Measurements from ENCODE around the gene GCLC.

Gene GCLC

DNA sequence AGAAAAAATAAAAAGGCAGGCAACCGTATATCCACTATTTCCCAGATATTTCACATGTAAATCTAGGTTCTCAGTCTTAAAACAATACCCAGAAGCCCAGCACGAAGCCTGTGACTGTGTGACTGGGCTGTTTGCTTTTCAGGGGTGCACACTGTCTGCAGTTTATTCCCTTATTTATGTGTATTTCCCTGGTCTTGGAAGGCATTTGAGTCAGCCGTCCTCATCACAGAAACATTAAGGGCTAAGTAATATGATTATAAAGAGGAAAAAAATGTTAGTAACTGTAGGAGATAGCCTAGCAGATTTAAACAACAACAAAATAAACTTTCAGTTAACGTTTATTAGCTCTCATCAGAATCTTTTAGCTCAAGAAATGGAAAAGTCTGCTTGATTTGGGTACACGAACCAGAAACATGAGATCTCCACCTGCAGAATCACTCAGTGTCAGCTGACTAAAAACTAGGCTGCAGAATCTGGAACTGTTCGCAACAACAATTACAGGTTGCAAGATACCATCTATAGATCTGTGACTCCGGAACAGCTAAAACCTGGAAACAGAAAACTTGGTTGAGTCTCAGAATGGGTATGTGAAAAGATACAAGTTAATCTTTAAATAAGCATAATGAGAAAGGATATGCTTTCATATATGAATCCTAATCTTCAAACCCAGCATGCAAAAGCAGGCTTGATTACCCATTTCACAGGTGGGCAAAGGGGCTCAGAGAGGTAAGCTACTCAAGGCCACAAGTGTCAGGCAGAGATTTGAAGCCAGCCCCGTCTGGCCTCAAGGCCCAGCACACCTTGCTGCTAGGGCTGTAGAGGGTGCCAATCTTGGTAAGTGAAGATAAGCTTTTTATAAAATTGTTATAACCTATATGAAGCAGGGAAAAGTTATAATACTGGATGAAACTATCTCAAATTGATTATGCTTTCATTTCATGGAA, 21.1 kb downstream of the GCLC start:
- DNase-seq, result no peak

DNA sequence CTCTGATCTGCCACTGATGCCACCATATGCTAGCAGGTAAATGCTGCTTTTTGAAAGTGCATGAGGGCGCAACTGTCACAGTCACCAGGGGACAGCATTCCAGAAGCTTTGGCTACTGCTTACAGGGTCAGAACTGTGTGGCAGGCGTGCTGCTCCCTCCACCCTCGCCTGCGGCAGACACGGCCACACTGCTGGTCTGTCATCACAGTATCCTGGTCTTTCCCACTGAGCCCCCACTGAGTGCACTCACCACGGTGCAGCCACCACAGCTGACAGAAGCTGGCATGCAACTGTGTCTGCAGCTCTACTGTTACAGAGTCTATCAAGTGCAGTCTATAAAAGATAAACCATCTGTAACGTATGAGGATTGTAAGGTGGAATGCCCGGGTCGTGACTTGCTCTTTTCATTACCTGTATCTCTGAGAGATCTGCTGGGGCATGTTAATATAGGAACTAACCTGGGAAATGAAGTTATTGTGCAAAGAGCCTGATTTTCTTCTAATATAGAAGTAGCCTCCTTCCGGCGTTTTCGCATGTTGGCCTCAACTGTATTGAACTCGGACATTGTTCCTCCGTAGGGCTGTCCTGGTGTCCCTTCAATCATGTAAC, 24.5 kb downstream of the GCLC start:
- DNase-seq, result no peak

DNA sequence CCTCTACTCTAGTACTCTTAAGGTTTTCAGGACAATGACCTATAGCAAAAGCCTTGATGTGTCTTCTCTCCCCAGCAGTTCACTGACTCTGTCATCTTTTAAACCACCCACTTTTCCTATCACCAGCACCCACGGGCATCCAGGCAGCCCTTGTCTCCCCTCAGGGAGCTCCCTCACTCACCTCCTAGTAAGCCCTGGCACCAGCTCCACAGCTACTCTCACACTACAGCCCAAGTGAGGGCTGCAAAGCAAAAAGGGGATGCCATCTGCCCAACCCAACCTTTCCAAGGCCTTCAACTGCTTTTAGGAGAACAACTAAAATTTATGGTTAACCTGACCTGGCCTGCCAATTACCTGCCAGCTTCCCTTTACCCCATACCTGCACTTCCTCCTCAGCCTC, 26.0 kb downstream of the GCLC start:
- DNase-seq, result no peak

DNA sequence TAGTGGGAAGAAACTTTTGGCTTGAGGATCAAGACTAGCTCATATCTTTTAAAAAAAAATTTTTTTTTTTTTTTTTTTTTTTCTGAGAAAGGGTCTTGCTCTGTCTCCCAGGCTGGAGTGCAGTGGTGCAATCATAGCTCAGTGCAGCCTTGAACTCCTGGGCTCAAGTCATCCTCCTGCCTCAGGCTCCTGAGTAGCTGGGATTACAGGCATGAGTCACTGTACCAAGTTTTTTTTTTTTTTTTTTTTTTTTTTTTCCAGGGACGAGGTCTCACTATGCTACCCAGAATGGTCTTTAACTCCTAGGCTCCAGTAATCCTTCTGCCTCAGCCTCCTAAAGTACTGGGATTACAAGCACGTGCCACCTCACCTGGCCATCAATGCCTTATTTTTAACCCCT, 27.9 kb downstream of the GCLC start:
- no peak for DNase-seq

DNA sequence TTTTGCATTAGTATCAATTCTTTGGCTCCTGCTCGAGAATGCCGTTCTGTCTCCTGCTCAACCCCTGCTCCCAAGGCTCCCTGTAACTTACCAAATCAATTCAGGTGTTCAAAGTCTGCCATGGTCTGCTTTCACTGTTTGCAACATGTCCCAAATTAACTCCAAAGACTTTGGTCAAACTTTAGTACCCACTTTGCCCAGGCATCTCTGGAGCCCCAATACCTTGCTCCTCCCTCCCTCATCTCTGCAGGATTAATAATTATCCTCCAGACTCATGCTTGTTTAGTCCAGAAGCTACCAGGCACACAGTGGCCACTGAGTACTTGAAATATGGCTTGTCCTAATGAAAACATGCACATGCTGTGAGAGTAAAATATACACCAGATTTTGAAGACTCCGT, 30.2 kb downstream of the GCLC start:
- DNase-seq, result no peak

DNA sequence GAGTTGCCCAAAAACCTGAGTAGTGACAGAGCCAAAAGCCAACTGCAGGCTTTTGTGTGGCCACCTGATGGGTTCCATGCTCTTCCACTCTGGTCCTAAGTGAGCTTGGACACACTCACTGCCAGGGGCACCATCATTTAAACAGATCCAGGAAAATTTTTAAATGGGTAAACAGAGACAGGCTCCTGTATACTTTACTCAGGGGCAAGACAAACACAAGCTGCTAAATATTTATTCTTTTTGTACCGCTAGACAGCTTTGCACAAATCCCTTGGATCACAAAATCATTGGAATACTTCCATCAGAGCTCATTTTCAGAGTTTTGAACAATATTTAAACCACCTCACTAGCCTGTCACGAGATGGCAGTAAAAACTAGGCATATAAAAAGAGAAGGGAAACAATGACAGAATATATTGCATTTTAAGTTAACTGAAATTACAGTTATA, 31.4 kb downstream of the GCLC start:
- DNase-seq, result no peak

DNA sequence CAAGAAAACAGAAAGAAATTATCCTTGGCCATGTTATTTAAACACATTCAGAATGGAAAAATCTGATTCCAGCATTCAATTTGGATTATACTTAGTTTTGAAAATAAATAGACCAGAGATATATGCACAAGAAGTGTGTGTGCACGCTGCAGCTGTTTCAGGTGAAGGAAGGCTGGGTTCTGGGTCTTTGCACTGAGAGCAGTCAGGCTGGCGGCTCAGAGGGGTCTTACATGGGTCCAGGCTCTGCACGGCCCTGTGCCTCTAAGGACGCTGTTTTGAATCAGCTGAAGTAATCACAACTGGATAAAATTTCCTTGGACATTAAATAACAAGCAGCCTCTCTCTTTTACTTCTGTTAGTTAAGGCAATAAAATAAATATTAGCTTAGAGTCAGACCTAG, 31.8 kb downstream of the GCLC start:
- no peak for DNase-seq

DNA sequence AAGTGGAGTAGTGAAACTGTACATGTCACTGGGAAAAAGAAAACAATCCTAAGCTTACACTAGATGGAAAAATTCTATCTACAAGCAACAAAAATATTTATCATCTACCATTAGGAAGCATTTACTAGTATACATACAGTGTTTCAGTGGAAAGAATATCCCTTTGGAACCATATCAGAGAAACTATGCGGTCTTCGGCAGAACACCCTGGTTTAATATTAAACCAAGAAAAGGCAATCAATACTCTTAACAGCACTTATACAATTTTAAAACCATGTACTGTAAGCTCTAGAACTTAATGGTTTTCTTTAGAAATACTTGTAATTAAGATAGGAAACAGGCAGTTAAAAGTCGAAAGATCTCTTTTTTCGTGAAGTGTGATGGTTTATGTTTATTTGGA, 32.3 kb downstream of the GCLC start:
- DNase-seq, result no peak

DNA sequence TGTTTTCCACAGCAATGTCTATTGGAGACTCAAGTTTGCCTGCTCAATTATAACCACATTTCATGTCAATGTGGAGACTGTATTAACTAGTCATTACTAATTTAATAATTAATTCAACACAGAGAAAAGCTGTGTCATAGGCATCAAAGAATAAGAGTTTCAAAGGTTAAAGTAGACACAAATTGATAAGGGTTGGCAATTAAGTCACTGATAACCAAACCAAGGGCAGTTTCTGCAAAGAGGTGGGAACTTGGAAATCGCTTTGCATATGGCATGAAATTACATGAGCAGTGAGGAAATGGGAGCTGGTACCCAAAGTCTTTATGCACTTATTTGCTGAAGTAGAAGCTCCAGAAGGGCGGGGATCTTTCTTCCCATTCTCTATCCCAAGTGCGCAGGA, 34.2 kb downstream of the GCLC start:
- no peak for DNase-seq

DNA sequence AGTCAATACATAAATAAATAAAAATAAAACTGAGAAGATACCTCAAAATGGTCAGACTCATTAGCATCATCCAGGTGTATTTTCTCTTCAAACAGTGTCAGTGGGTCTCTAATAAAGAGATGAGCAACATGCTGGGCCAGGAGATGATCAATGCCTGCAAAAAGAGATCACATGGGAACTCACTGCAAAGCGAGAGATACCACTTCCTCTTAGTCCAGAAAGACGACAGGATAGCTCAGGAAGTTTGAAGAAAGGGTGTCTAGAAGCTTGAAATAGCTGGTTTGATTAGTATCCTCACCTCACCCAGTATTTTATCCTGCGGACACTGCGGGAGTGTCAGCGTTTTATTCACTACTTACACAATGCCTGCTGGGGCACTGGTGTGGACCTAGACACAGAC, 38.0 kb downstream of the GCLC start:
- no peak for DNase-seq

DNA sequence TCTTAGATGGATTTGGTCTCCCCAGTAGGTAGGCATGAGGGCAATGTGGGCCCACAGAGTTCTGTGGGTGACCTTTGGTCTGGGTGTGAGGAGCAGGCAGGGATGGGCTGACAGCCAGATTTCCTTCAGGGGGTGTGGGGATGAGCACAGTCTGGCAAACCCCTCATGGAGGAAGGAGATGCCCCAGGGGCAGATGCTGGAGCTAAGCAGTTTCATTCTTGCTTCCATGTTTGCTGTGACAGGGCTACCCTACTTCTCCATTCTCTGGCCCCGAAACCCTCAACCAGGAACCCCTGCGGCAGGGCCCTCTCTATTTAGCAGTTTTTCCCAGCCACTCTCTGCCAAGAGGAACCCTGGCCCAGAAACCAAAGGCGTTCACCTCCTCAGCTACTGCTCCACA, 40.4 kb downstream of the GCLC start:
- no peak for DNase-seq

DNA sequence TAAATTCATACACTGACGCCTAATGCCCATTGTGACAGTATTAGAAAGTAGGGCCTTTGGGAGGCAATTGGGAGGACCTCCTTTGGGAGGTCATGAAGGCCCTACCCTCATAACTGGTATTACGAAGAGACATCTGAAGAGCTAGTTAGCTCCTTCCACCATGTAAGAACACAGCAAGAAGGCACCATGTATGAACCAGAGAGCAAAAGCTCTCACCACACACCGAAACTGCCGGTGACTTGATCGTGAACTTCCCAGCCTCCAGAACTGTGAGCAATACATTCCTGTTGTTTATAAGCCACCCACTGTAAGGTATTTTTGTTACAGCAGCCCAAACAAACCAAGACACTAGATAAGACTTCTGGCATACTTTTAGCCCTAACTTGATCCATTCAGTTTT, 41.8 kb downstream of the GCLC start:
- no peak for DNase-seq

DNA sequence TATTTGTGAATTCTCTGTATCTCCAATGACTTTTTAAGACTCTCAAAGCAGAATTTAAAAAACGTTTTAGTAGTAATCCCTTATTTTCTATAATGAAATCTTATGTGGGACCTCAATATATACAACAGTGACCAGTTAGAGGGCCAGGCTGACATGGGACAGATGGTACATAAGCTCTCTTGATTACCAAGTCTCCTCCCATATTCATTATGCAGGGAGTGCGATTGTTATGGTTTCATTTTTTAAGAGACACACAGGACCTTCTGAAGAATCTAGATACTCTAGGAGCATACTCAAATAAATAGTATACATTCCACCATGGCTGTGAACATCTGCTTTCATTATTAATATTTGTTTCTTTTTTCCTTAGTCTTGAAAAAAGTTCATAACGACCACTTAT, 43.5 kb downstream of the GCLC start:
- no peak for DNase-seq

DNA sequence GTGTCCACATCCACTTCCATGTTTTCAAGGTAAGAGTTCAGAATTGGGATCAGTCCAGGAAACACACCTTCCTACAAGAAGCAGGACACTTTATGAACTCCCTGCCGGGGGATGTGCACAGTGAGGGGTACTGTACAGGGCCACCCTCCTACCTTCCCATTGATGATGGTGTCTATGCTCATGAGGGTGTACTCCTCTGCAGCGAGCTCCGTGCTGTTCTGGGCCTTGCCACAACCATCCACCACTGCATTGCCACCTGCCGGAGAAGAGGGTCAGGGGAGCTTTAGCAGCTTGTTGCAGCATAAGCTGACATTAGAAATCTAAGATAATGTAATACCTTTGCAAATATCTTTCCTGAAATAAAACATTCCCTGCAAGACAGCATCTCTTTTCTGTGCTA, 44.8 kb downstream of the GCLC start:
- no peak for DNase-seq

DNA sequence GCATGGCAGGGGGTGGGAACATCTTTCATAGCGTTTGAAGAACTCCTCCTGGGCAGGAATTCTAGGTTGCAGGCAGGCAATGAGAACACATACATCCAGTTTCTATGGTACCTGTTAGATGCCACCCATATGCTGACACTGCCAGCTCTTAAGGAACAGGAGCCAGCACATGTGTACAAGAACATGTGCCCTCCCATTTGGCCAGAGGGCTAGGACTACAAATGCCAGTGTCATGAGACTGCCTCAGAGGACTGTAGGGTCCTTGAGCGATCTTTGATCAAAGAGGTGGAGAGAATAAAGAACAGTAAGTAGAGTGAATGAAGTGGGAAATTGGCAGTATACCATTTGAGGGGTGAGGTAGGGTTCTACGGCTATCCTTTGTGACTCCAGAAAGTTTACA, 45.8 kb downstream of the GCLC start:
- no peak for DNase-seq

DNA sequence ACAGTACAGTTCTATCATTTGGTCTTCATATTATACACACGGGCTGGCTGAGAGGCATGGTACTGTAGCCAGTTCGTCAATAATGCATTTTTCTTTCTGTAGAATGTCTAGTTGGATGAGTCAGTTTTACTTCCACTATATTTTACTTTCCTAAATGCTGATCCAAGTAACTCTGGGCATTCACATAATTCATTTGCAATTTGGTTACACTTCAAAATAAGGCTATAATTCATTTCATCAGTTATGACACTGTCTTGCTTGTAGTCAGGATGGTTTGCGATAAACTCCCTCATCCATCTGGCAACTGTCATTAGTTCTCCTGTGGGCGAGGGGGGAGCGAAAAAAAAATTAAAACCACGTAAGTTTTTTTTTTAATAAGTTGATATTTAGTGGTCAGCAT, 46.3 kb downstream of the GCLC start:
- DNase-seq, result no peak

DNA sequence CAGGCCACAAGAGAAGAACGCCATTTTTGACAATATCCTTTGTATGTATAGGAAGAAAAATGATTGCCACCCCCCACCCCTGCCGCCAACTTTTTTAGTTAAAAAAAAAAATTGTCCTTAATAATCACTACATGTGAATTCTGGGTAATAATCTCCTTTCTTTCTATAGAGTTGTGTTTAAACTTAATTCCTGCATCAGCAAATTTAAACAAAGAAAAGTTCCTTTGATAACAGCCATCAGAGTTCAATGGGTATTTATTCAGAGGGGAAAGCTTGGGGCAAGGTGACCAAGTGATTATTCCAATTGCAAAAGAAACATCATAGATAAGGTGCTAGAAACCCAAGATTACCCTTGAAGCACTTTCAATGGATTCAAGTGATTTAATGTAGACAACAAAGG, 47.0 kb downstream of the GCLC start:
- no peak for DNase-seq

DNA sequence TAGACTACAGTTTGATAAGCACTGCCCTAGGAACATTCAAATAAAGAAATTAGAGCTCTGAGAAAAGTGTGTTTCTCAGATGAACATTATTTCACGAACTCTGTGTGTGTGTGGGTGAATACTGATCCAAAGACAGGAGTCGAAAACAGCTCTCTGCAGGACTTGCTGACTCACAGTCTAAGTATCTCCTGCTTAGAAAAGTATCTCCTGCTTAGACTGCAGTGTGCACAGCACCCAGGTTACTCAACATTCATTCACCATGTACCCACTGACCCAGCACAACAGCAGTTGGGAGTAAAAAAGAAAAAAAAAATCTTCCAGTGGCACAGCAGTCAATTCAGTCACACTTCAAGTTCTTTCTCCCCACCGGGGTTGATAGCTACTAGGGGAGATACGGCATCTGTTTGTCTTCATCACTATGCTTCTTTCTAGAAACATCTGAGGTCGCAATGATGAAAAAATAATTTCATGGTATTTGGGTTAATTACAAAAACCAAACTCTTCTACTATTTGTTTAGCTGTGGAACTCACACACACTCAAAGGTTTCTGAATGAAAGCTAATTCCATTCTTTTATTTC, 48.0 kb downstream of the GCLC start:
- DNase-seq, result no peak

DNA sequence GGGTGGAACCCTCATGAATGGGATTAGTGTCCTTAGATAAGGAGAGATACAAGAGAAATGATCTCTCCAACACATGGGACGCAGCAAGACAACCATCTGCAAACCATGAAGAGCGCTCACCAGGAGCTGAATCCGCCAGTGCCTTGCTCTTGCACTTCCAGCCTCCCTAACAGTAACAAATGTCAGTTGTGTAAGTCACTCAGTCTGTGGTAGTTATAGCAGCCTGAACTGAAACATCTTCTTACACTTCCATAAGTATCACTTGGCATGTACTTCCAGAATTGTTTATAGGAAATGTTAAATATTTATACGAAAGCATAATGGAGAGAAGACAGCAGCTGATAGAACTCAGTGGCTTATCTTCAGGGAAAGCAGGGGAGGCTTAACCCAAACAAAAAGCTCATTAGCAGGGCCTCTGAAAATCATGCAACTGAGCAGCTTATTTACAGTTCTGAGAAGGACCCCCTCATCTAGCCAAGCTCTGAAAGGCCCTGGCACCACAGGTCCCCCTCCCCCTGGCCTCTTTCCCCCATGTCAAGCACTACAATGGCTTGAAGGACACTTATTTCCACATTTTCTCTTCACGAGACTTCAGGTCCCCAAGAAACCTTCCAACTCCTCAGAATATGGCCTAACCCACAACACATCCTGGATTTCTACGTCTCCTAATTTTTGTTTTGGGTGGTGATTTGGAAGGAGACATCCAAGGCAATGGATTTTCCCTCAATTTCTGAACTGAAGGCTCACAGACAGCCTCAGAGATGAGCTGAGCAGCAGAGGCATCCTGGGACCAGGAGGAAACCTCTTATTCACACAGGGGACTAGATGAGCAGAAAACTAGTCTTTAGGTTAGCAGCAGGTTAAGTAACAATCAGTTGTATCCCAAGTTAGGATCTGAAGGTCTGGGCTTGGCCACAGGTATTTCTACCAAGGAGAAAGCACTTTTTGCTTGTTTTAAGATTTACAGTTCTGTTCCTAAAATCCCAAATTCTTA, 49.1 kb downstream of the GCLC start:
- no peak for DNase-seq

DNA sequence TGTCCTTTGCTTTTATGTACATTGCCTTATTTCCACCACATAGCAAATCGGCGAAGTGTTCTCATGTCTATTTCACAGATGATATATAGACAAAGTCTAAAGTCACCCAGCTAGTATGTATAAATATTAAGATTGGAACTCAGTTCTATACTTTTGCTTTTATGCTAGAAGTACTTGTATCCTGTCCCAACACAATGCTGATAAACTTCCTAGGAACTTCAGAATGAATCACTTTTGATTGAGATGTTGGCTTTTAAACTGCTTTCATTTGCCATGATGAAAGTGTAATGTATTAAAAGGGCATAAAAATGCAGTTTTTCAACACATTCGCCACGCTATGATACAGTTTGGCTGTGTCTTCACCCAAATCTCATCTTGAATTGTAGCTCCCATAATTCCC, 50.8 kb downstream of the GCLC start:
- DNase-seq, result no peak

DNA sequence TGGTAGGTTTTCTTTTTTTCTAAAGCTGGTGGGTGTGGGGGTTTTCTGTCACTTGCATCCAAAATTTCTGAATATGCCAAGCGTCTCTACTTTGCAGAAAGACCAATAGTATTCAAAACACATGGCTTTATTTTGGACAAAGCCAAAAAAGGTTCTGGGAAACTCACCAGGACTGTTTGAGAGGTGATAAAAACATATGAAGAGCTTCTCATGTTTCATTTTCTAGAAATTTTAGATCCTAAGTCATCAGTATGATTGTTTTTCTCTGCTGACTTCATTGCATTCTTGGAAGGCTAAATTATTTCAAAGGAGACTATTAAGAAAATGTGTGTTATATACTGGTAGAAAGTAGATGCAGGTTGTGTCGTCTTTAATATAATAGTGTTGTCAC, 51.3 kb downstream of the GCLC start:
- no peak for DNase-seq

DNA sequence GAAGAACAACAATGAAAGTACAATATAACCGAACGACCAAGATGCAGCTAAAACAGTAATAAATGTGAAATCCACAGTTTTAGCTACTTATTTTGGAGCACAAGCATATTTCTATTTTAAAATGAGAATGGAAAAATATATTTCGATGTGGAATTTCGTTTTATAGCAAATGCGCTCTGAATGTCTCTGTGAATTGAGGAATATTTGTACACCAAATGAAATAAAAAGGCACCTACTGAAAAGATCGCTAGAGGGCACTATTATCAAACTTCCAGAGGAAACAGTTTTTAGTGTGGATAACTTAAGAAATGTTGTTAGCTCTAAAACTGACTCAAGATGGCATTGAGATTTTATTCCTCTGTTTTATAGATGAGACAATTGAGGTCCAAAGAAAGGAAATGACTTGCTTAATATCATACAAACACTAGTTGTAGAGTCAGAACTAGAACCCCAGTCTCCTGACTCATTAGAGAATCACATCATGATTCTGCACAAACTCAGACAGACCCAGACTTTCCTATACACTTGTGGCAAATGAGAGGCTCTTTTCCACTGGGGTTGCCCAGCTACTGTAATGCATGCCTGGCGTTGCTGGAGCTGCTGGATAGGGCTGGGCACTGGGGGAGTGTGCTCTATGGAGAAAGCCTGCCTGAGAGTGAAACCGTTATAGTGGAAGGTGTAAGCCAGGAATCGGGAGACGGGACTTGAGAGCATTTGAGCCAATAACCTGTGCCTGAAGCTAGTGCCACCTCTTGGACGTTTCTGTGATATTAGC, 51.9 kb downstream of the GCLC start:
- DNase-seq, result peak; percentile 24 to 30
